RWPE2 (cell line): ENCODE data around the gene NOP14.

ENCODE experiments used
- ATAC-seq: fragments of 200-7000 bp; cut with Tn5 transposase; 3 replicates; pipeline ENCODE4 v1.9.1; 2021; ENCODE audit warnings: low read depth
- DNase-seq: peaks from one replicate; pipeline ENCODE4 v3.0.0-alpha.2; 2020; ENCODE audit warnings: low spot score
- H3K27ac ChIP-seq: fragments of 450-650 bp; 2 replicates; pipeline ENCODE4 v1.5.1; 2017; ENCODE audit warnings: mild to moderate bottlenecking; ENCODE audit not compliant: poor library complexity, severe bottlenecking
- H3K27me3 ChIP-seq: fragments of 250-450 bp; sonication (Bioruptor Pico); 2 replicates; pipeline ENCODE4 v1.5.1; 2021; ENCODE audit warnings: mild to moderate bottlenecking, moderate library complexity; ENCODE audit not compliant: insufficient read depth, poor library complexity, severe bottlenecking
- H3K36me3 ChIP-seq: fragments of 250-450 bp; sonication (Bioruptor Pico); 2 replicates; pipeline ENCODE4 v1.5.1; 2020; ENCODE audit warnings: low read depth, mild to moderate bottlenecking, moderate library complexity
- H3K4me1 ChIP-seq: fragments of 250-450 bp; sonication (Bioruptor Pico); 2 replicates; pipeline ENCODE4 v1.5.1; 2021; ENCODE audit warnings: mild to moderate bottlenecking, moderate library complexity; ENCODE audit not compliant: insufficient read depth, poor library complexity, severe bottlenecking
- H3K4me3 ChIP-seq: fragments of 250-450 bp; sonication (Bioruptor Pico); 2 replicates; pipeline ENCODE4 v1.5.1; 2021; ENCODE audit warnings: mild to moderate bottlenecking, moderate library complexity; ENCODE audit not compliant: severe bottlenecking
- H3K9me3 ChIP-seq: fragments of 250-450 bp; sonication (Bioruptor Pico); 2 replicates; pipeline ENCODE4 v1.5.1; 2021; ENCODE audit warnings: mild to moderate bottlenecking, moderate library complexity; ENCODE audit not compliant: severe bottlenecking
- TF ChIP-seq, protein P1 (sequence below): fragments of 450-650 bp; IDR thresholded peaks from one replicate; pipeline ENCODE4 v1.5.1; 2017; ENCODE audit warnings: mild to moderate bottlenecking, moderate library complexity; ENCODE audit not compliant: poor library complexity, severe bottlenecking

The NOP14 gene

GRCh38 chr4:2915789-2916188, 47.4 kb downstream of the NOP14 start:
- ATAC-seq, result no peak
- peaks cover 3% of the 10 kb centered on the region for H3K9me3 ChIP-seq
- TF ChIP-seq, protein P1, sequence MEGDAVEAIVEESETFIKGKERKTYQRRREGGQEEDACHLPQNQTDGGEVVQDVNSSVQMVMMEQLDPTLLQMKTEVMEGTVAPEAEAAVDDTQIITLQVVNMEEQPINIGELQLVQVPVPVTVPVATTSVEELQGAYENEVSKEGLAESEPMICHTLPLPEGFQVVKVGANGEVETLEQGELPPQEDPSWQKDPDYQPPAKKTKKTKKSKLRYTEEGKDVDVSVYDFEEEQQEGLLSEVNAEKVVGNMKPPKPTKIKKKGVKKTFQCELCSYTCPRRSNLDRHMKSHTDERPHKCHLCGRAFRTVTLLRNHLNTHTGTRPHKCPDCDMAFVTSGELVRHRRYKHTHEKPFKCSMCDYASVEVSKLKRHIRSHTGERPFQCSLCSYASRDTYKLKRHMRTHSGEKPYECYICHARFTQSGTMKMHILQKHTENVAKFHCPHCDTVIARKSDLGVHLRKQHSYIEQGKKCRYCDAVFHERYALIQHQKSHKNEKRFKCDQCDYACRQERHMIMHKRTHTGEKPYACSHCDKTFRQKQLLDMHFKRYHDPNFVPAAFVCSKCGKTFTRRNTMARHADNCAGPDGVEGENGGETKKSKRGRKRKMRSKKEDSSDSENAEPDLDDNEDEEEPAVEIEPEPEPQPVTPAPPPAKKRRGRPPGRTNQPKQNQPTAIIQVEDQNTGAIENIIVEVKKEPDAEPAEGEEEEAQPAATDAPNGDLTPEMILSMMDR, result no peak
- no peaks in the 10 kb centered on the region for H3K4me1 ChIP-seq
- no peaks in the 10 kb centered on the region for H3K27me3 ChIP-seq
- no peak overlapping the region for H3K4me3 ChIP-seq
- no peak overlapping the region for H3K27ac ChIP-seq
- peaks cover 38% of the 10 kb centered on the region for H3K36me3 ChIP-seq
- DNase-seq, result no peak

- Histone ChIP-seq H3K4me3 (no peak overlapping the region), H3K27ac (no peak overlapping the region), H3K9me3 (peaks cover 2% of the 10 kb centered on the region), H3K27me3 (no peaks in the 10 kb centered on the region), H3K36me3 (peaks cover 51% of the 10 kb centered on the region), H3K4me1 (no peaks in the 10 kb centered on the region)
- TF ChIP-seq, protein P1, result no peak
- no peak for ATAC-seq
- DNase-seq, result no peak
Observed at GRCh38 chr4:2914256-2915126, 48.7 kb downstream of the NOP14 start.

DNA sequence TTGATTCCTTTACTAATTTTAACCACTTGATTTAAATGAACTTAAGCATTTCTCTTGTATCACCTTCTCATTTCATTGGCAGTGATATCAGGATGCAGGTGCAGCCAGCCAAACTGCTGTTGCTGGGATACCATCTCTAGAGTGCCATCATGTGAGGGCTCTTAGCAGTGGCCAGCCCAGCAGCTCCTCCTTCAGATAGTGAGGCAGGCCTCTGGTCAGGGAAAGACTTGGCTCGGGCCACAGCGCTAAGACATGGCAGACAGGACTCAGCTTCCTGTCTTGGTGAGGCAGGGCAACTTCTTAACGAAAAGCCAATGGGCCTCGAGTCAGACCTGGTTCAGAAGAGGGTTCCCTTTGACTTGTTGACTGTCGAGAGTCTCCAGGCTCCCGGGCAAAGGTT, 50.0 kb downstream of the NOP14 start:
- Histone ChIP-seq H3K4me3 (no peak overlapping the region), H3K36me3 (peaks cover 58% of the 10 kb centered on the region), H3K27me3 (no peaks in the 10 kb centered on the region), H3K9me3 (no peaks in the 10 kb centered on the region), H3K4me1 (no peaks in the 10 kb centered on the region), H3K27ac (no peak overlapping the region)
- no peak for DNase-seq
- no peak for ATAC-seq
- TF ChIP-seq, protein P1, result no peak

DNA sequence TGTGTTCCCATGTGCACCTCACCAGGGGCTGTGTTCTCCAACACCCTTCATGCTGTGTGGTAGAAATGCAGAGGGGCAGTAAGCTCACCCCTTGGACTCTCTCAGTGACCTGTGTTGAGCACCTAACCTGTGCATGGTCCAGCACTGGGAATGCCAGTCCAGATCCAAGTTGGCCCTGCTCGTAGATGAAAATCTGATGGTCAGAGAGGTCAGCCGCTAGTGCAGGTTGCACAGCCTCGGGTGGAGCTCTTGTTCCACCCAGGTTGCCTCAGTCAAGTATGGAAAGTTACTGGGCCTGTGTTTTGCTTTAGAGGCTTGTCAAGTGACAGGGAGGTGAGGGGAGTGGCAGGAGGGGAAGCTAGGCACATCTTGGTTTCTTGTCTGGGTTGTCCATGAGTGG, 51.3 kb downstream of the NOP14 start:
- Histone ChIP-seq H3K4me3 (no peak overlapping the region), H3K27ac (no peak overlapping the region), H3K4me1 (no peaks in the 10 kb centered on the region), H3K36me3 (peaks cover 64% of the 10 kb centered on the region), H3K27me3 (no peaks in the 10 kb centered on the region), H3K9me3 (no peaks in the 10 kb centered on the region)
- ATAC-seq (no peak), DNase-seq (no peak)
- TF ChIP-seq, protein P1, result no peak

- no peaks in the 10 kb centered on the region for H3K9me3 ChIP-seq
- H3K4me1 ChIP-seq, result no peaks in the 10 kb centered on the region
- no peak for DNase-seq
- TF ChIP-seq, protein P1, result no peak
- H3K4me3 ChIP-seq, result no peak overlapping the region
- H3K27me3 ChIP-seq, result no peaks in the 10 kb centered on the region
- H3K36me3 ChIP-seq, result peaks cover 67% of the 10 kb centered on the region
- H3K27ac ChIP-seq, result no peak overlapping the region
- 0 out of 3 replicates have a peak, but pooled peaks have one; percentile 41 for ATAC-seq
Observed at GRCh38 chr4:2910409-2910808, 52.8 kb downstream of the NOP14 start.
